ENCODE results near the gene PTPN2.

The PTPN2 gene

GRCh38 chr18:12844391-12844790 is 39.6 kb downstream of the PTPN2 start:
- 0 out of 2 replicates have a peak, but pooled peaks cover 7% of the 10 kb centered on the region for H4K20me1 ChIP-seq (ENCODE audit: low read depth, low read length)
- no peaks in the 10 kb centered on the region for H3K36me3 ChIP-seq (ENCODE audit: low read length)
- no peak overlapping the region for H3K27ac ChIP-seq (ENCODE audit: low read depth, low read length)
- H3F3A ChIP-seq (ENCODE audit: insufficient read depth): peaks cover 5% of the 10 kb centered on the region
- H3K4me2 ChIP-seq (ENCODE audit: low read depth, low read length, poor library complexity, severe bottlenecking): no peak overlapping the region
- TF ChIP-seq CTCF (IDR thresholded peaks at IDR 0.05; ENCODE audit: insufficient read depth, low read length, poor library complexity, severe bottlenecking): no peak
- no peak for TF ChIP-seq EZH2phosphoT487 (conservative IDR thresholded peaks at IDR 0.05; ENCODE audit: low read length)
- H3K9ac ChIP-seq (ENCODE audit: low read length): no peak overlapping the region
- no peaks in the 10 kb centered on the region for H3K9me3 ChIP-seq (ENCODE audit: insufficient read depth, low read length)
- H3K79me2 ChIP-seq (ENCODE audit: insufficient read depth, low read length): 0 out of 2 replicates have a peak, but pooled peaks cover 5% of the 10 kb centered on the region
- H3K27me3 ChIP-seq (ENCODE audit: low read length): no peaks in the 10 kb centered on the region
- no peaks in the 10 kb centered on the region for H3K9me2 ChIP-seq (replicated peaks; ENCODE audit: insufficient read depth, low read length)
- H2AFZ ChIP-seq (ENCODE audit: low read depth, low read length, severe bottlenecking): no peak overlapping the region
- no peak overlapping the region for H3K4me3 ChIP-seq (ENCODE audit: insufficient read depth, low read length, poor library complexity, severe bottlenecking)

GRCh38 chr18:12843420-12844350 is 40.4 kb downstream of the PTPN2 start:
- peaks cover 10% of the 10 kb centered on the region for H3F3A ChIP-seq (ENCODE audit: insufficient read depth)
- H3K4me3 ChIP-seq (ENCODE audit: insufficient read depth, low read length, poor library complexity, severe bottlenecking): no peak overlapping the region
- H3K4me2 ChIP-seq (ENCODE audit: low read depth, low read length, poor library complexity, severe bottlenecking): no peak overlapping the region
- H3K27ac ChIP-seq (ENCODE audit: low read depth, low read length): no peak overlapping the region
- H3K27me3 ChIP-seq (ENCODE audit: low read length): no peaks in the 10 kb centered on the region
- H3K36me3 ChIP-seq (ENCODE audit: low read length): no peaks in the 10 kb centered on the region
- H3K79me2 ChIP-seq (ENCODE audit: insufficient read depth, low read length): peaks cover 5% of the 10 kb centered on the region; the same call in 1 of the 2 replicates
- H3K9ac ChIP-seq (ENCODE audit: low read length): no peak overlapping the region
- H2AFZ ChIP-seq (ENCODE audit: low read depth, low read length, severe bottlenecking): no peak overlapping the region
- no peak for TF ChIP-seq EZH2phosphoT487 (conservative IDR thresholded peaks at IDR 0.05; ENCODE audit: low read length)
- TF ChIP-seq CTCF (IDR thresholded peaks at IDR 0.05; ENCODE audit: insufficient read depth, low read length, poor library complexity, severe bottlenecking): no peak
- H4K20me1 ChIP-seq (ENCODE audit: low read depth, low read length): 0 out of 2 replicates have a peak, but pooled peaks cover 7% of the 10 kb centered on the region
- H3K9me2 ChIP-seq (replicated peaks; ENCODE audit: insufficient read depth, low read length): no peaks in the 10 kb centered on the region
- H3K9me3 ChIP-seq (ENCODE audit: insufficient read depth, low read length): no peaks in the 10 kb centered on the region

- Histone ChIP-seq H3K79me2 (ENCODE audit: insufficient read depth, low read length) (peaks cover 15% of the 10 kb centered on the region), H4K20me1 (ENCODE audit: low read depth, low read length) (peaks cover 14% of the 10 kb centered on the region), H3F3A (ENCODE audit: insufficient read depth) (peaks cover 10% of the 10 kb centered on the region), H3K4me3 (ENCODE audit: insufficient read depth, low read length, poor library complexity, severe bottlenecking) (no peak overlapping the region), H3K9me2 (replicated peaks; ENCODE audit: insufficient read depth, low read length) (no peaks in the 10 kb centered on the region), H3K4me2 (ENCODE audit: low read depth, low read length, poor library complexity, severe bottlenecking) (no peak overlapping the region), H2AFZ (ENCODE audit: low read depth, low read length, severe bottlenecking) (no peak overlapping the region), H3K27ac (ENCODE audit: low read depth, low read length) (no peak overlapping the region), H3K9me3 (ENCODE audit: insufficient read depth, low read length) (no peaks in the 10 kb centered on the region), H3K36me3 (ENCODE audit: low read length) (no peaks in the 10 kb centered on the region), H3K9ac (ENCODE audit: low read length) (no peak overlapping the region), H3K27me3 (ENCODE audit: low read length) (no peaks in the 10 kb centered on the region)
- no peak for TF ChIP-seq EZH2phosphoT487 (conservative IDR thresholded peaks at IDR 0.05; ENCODE audit: low read length)
- no peak for TF ChIP-seq CTCF (IDR thresholded peaks at IDR 0.05; ENCODE audit: insufficient read depth, low read length, poor library complexity, severe bottlenecking)
Observed at GRCh38 chr18:12842459-12843380, 41.3 kb downstream of the PTPN2 start.

Data from SU-DHL-6 (cell line).